HepG2 (cell line): ENCODE results near the gene HAP1. TPM values are rescaled to one million over a fixed set of nuclear protein-coding genes. Genes with fewer than 3 reads are reported as not detected.

Experiments
- CAMTA2 ChIP-seq: sonication (generic); formaldehyde crosslinking; IDR thresholded peaks from 2 replicates; pipeline ENCODE4 v1.4.0; 2020; ENCODE audit warnings: mild to moderate bottlenecking, missing genetic modification reagents, borderline replicate concordance
- GRHL1 ChIP-seq: sonication (generic); formaldehyde crosslinking; conservative IDR thresholded peaks from 2 replicates; pipeline ENCODE4 v1.8.0; 2022; ENCODE audit warnings: missing genetic modification reagents
- KLF13 ChIP-seq: sonication (generic); formaldehyde crosslinking; IDR thresholded peaks from 2 replicates; pipeline ENCODE4 v1.4.0; 2020; ENCODE audit warnings: mild to moderate bottlenecking, missing genetic modification reagents
- MEIS1 ChIP-seq: sonication (generic); formaldehyde crosslinking; IDR thresholded peaks from 2 replicates; pipeline ENCODE4 v1.9.0; 2021; ENCODE audit warnings: mild to moderate bottlenecking, missing genetic modification reagents, moderate library complexity, borderline replicate concordance
- NAIF1 ChIP-seq: sonication (generic); formaldehyde crosslinking; IDR thresholded peaks from 2 replicates; pipeline ENCODE4 v1.5.0; 2020; ENCODE audit warnings: mild to moderate bottlenecking, missing genetic modification reagents, borderline replicate concordance
- NFAT5 ChIP-seq: sonication (generic); formaldehyde crosslinking; IDR thresholded peaks from 2 replicates; pipeline ENCODE4 v1.4.0; 2020; ENCODE audit warnings: missing genetic modification reagents
- NFE2L1 ChIP-seq: sonication (generic); formaldehyde crosslinking; IDR thresholded peaks from 2 replicates; pipeline ENCODE4 v1.4.0; 2020; ENCODE audit warnings: missing genetic modification reagents, mild to moderate bottlenecking, borderline replicate concordance
- PHF5A ChIP-seq: IDR thresholded peaks from one replicate; pipeline ENCODE4 v1.6.1; 2018; ENCODE audit warnings: low read depth, missing genetic modification reagents; ENCODE audit not compliant: unreplicated experiment
- SMAD1 ChIP-seq: sonication (generic); formaldehyde crosslinking; IDR thresholded peaks from 2 replicates; pipeline ENCODE4 v1.4.0; 2020; ENCODE audit warnings: missing genetic modification reagents, low read depth, mild to moderate bottlenecking, borderline replicate concordance
- SRF ChIP-seq: IDR thresholded peaks from 2 replicates; pipeline ENCODE4 v1.6.1; 2011; ENCODE audit warnings: mild to moderate bottlenecking, low read depth, low read length, moderate library complexity
- TCF7L2 ChIP-seq: IDR thresholded peaks from 2 replicates; pipeline ENCODE4 v1.6.1; 2011; ENCODE audit warnings: mild to moderate bottlenecking, low read depth, low read length, moderate library complexity
- ZFP1 ChIP-seq: IDR thresholded peaks from 2 replicates; pipeline ENCODE4 v1.6.1; 2016
- ZNF143 ChIP-seq: sonication (generic); formaldehyde crosslinking; IDR thresholded peaks from 2 replicates; pipeline ENCODE4 v1.4.0; 2020; ENCODE audit warnings: missing genetic modification reagents
- ZNF253 ChIP-seq: sonication (generic); formaldehyde crosslinking; IDR thresholded peaks from 2 replicates; pipeline ENCODE4 v1.8.0; 2022; ENCODE audit warnings: mild to moderate bottlenecking, missing genetic modification reagents, borderline replicate concordance
- ZNF564 ChIP-seq: sonication (generic); formaldehyde crosslinking; IDR thresholded peaks from 2 replicates; pipeline ENCODE4 v1.8.1; 2023; ENCODE audit warnings: mild to moderate bottlenecking, missing genetic modification reagents
- ZNF644 ChIP-seq: IDR thresholded peaks from 2 replicates; pipeline ENCODE4 v1.6.1; 2016; ENCODE audit warnings: low read depth
- ZNF841 ChIP-seq: sonication (generic); formaldehyde crosslinking; IDR thresholded peaks from 2 replicates; pipeline ENCODE4 v1.8.1; 2023; ENCODE audit warnings: missing genetic modification reagents, borderline replicate concordance
- polyA plus RNA-seq, 8 experiments: library from polyadenylated mRNA; depleted of rRNA in 3 of 8; stranded (reverse) in 7 of 8; unstranded in 1 of 8; fragments of >200 nt; fragmentation: Illumina TruSeq in 4 of 8; extraction: Trizol in 4 of 8; gene quantifications; 2 replicates each; pipeline versions ENCODE4 v1.2.1 to v1.2.3, GENCODE V29; 2011 to 2016; ENCODE audit warnings: low read depth in 4 of 8, missing spikeins in 1 of 8, mixed read lengths in 1 of 8; ENCODE audit not compliant: insufficient read depth in 1 of 8
- total RNA-seq, 5 experiments: library from RNA; depleted of rRNA; stranded (reverse); fragments of >200 nt; fragmentation: Illumina TruSeq; extraction: Trizol; gene quantifications; 2 replicates each; pipeline ENCODE4 v1.2.3, GENCODE V29; 2016; ENCODE audit warnings: low read depth in 1 of 5
- TF ChIP-seq, protein P1 (sequence below): sonication (generic); formaldehyde crosslinking; IDR thresholded peaks from 2 replicates; pipeline ENCODE4 v1.8.1; 2023; ENCODE audit warnings: mild to moderate bottlenecking, missing genetic modification reagents

The HAP1 gene
- total and polyA plus RNA-seq, 2 of the 13 experiments (the other 11 are each of a cell fraction or from before 2014, with no cell fraction given): 0.07 TPM

GRCh38 chr17:41689497-41690299, 44.7 kb downstream of the HAP1 start (continued):
- TF ChIP-seq CAMTA2 (CRISPR knock-in tag) (0 out of 2 replicates have a peak, but pooled peaks have one; percentile 3), GRHL1 (CRISPR knock-in tag) (no peak), NFE2L1 (CRISPR knock-in tag) (no peak), NAIF1 (CRISPR knock-in tag) (0 out of 2 replicates have a peak, but pooled peaks have one; percentile 37), ZNF841 (CRISPR knock-in tag) (no peak), KLF13 (CRISPR knock-in tag) (peak; percentile 8; the same call in 1 of the 2 replicates), TCF7L2 (no peak), ZNF253 (CRISPR knock-in tag) (no peak), SMAD1 (CRISPR knock-in tag) (no peak), ZNF644 (CRISPR knock-in tag) (no peak), PHF5A (CRISPR knock-in tag) (no peak), ZNF564 (CRISPR knock-in tag) (no peak), NFAT5 (CRISPR knock-in tag) (no peak; the same call in 1 of the 2 replicates), MEIS1 (CRISPR knock-in tag) (no peak; the same call in 1 of the 2 replicates), ZNF143 (CRISPR knock-in tag) (no peak; the same call in 1 of the 2 replicates), SRF (no peak), ZFP1 (no peak; the same call in 1 of the 2 replicates)
- TF ChIP-seq, protein P1, sequence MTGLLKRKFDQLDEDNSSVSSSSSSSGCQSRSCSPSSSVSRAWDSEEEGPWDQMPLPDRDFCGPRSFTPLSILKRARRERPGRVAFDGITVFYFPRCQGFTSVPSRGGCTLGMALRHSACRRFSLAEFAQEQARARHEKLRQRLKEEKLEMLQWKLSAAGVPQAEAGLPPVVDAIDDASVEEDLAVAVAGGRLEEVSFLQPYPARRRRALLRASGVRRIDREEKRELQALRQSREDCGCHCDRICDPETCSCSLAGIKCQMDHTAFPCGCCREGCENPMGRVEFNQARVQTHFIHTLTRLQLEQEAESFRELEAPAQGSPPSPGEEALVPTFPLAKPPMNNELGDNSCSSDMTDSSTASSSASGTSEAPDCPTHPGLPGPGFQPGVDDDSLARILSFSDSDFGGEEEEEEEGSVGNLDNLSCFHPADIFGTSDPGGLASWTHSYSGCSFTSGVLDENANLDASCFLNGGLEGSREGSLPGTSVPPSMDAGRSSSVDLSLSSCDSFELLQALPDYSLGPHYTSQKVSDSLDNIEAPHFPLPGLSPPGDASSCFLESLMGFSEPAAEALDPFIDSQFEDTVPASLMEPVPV (CRISPR knock-in tag): no peak
